GOT3 (cell line): Measurements from ENCODE around the gene CACNA1D.
A peak's percentile ranks its signal among the peaks of the same experiment; 100 is the strongest.

Experiments used
- DNase-seq: peaks from one replicate; lab custom pipeline; 2025; ENCODE audit warnings: mixed read lengths; lab: John Stamatoyannopoulos, UW

Gene CACNA1D

DNA sequence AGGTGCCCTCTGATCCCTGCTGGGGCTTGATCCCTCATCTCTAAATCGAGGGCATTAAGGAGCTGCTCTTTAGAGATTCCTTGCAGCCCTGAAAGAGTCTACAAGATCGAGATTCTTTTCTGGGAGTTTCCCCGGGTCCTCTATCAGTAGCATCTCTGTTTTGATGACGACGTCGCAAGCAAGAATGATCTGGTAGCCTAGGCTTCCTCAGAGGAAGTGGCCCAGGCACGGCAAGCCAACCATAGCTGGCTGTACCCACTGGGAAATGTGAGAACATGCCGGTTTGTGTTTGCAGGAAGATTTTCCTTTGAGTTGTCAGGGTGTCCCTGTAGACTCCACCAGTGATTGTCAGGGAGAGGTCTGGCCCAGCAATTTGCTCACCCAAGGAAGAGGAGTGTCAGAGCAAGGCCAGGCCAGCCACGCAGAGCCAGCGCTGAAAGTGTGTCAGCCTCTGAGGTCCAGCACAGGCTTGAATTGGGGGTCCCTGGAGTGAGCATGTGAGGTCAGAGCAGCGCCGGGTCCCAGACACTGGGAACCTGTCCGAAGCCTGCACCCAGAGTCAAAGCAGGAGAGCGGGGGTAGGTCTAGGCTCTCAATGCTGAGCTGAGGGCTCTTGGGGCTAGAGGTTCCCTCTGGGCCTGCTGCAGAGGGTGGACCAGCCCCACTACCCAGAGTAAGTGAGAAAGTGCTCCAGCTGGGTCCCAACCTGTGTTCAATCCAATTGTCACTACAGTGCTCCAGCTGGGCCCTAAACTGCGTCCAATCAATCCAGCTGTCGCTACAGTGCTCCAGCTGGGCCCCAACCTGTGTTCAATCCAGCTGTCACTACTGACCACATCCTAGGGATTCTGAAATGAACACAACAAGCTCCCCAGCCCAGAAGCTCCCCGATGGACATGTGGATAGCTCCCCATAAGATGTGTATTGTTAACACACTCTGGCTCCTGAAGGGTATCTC, 256.1 kb downstream of the CACNA1D start:
- DNase-seq = no peak

DNA sequence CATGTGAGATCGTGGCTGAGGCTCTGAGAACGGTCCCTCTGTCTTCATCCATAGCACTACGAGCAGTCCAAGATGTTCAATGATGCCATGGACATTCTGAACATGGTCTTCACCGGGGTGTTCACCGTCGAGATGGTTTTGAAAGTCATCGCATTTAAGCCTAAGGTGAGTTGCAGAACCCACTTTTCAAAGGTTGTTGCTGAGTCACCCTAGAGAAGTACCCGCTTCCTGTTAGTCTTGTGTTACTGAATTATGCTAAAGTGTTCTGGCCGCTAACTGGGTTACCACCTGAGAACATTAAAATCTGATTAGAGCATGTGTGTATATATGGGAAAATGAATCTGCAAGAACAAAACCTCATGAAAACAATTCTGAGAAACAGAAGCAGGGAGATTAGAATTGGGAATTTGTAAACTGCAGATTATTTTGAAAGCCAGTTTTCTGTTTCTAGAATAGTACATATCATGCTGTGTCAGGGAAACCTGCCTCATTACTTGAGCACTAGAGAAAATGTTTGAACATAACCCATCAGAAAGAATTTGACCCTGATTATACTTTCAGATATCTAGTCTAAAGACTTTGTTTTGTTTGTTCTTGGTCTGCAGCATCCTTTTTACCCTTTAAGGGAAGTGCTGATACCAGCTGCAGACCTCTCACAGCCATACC, 259.2 kb downstream of the CACNA1D start:
- DNase-seq = no peak

DNA sequence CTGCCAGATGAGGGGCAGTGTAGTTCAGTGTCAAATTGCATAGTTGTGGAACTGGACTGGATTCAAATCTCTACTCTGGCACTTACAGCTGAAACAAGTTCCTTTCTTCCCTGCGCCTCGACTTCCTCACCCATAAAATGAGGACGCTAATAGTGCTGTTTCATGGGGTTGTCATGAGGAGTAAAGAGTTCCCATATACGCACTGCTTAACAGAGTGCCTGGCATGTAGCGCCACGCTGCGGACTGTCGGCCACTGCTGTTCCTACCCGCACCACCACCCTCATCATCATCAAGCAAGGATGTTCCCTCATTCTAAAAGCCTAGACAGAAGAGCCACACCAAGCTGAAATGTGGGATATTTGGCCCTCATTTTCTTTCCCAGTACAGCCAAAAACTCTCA, 259.9 kb downstream of the CACNA1D start:
- no peak for DNase-seq

DNA sequence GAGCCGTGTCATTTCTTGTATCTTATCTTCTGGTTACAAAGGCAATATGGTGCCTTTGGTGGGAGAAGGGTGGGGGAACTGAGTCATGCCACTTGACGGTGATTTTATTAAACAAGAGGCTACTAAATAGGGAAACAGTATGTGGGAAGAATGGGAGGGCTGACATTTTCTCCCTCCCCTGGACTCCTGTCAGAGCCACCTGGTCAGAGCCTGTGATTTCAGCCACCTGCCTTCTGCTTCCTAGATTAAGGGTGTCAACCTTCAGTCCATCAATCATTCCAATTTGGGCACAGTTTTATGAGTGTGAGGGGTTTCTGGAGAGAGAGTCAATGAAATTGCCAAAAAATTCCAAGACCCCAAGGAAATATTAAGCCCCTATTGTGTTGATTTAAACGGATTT, 264.4 kb downstream of the CACNA1D start:
- DNase-seq = no peak

DNA sequence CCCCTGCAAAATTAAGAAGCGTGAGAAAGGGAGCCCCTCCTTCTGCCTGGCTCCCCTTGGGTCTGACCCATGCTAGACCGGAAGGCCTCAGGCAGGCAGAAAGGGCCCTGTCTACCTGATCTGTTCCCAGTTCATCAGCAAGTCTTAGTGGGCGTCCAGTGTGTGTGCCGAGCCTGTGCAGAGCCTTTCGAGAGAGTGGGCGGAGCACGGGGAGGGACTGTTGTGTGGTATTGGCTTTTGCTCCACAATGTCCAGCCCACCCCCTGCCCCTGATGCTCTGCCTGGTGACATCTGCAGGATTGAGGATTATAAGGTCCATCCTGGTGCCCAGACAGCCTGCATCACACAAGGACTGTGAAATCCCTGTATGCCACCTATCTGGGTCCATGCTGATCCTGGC, 268.9 kb downstream of the CACNA1D start:
- no peak for DNase-seq

DNA sequence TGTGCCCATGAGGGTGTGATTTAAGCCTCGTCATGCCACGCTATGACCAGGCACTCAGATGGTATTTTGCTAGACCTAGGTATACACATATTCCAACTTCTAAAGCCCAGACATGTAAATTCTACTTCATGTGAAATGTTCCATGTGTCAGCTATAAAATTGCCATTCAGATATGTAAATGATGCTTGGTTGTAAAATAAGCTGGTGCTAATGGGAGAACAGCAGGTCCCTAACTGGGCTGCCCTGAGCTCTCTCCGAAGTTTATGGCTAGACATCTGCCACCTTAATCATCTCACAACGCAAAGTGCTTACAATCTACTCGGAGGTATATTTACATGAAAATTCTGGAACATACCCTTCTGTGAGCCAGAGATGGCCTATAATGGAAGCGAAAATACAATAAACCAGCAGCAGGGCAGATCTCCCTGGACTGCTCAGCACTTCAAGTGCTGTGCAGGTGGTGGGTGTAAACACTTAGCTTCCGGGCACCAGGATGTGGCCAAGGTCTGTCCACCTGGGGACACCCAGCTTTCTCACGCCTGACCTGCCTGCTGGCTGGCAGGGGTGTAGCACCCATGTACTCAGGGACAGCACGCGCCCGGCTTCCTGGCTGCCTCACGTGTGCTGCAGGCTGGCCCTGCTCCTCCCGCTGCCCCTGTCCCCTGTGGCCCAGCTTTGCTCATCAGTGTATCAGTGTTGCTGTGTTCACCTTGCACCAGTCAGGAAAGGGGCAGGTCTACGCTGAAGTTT, 269.8 kb downstream of the CACNA1D start:
- DNase-seq = no peak

DNA sequence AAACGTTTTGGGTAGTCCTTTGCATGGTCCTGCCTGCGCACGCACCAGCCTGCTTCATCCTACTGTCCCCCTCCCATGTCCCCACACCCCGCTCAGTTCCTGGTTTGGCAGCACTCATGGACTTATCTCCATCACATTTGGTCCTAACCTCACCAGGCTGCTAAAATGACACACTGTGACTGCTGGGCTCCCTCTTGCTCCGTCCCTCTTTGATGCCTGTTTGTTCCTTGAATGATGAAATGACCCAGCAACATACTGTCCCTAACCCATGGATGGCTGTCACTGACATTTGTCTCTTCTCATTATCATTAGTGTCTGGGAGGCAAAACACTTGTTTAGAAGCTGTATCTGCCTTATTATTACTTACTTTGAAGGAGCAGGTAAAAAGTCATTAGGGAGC, 271.3 kb downstream of the CACNA1D start:
- no peak for DNase-seq

DNA sequence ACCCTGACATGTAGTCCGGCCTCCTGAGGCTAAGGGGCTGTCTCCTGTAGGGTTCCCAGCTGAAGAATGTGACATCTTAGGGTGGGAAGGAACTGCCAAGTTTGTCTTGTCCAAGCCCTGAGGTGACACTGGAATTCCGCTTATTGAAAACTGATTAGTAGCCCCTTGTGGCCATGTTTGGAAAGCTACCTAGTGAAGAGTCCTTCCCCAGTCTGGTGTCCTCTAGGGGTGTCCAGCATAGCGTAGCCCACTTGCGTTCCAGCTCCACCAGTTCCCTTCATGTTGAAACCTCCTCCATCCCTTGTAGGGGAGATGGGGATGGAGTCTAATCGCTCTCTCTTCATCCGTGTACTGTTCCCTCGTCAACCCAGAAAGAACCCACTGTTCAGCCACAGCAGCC, 272.3 kb downstream of the CACNA1D start:
- no peak for DNase-seq

DNA sequence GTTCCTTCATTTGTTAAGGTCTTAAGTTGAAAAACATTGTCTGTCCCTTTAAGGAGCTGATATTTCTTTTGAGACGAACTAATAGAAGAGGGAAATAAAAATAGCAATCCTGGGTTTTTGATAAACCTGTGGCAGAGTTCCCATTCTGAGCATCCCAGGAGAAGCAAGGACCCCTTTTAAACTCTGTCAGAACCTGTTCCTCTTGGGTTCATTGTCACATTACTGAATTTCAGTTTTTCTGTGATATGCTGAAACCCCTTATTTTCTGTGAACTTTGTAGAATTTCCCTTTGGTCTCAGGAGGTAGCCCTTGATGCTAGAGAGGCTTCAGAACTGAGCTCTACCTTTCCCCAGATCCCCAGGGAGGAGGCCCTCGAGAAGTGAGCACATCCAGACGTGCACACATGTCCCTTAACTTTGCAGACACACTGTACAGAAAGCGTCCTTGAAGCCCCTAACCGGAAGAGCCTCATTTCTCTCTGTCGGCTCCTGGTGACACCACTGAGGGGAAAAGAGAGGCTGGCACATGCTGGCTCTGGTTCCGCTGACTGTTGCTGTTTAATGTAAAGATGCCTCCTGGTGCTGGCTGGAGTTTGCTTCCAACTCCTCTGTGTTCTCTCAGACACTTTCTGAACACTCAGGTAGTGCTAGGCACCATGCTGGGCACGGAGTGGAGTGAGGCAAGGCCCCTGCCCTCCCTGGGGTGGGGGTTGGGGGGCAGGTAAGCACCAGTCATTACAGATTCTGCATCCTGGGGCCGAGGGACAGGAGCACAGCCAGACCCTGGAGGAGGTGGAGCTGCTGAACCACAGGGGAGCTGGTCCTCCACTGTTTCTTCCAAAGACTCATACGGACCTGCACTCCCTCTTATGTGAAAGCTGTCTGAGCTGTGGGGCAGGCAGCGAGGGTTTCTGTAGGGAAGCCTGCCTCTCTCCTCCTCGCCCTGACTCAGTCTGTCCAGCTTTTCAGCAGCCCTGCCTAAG, 274.4 kb downstream of the CACNA1D start:
- no peak for DNase-seq

DNA sequence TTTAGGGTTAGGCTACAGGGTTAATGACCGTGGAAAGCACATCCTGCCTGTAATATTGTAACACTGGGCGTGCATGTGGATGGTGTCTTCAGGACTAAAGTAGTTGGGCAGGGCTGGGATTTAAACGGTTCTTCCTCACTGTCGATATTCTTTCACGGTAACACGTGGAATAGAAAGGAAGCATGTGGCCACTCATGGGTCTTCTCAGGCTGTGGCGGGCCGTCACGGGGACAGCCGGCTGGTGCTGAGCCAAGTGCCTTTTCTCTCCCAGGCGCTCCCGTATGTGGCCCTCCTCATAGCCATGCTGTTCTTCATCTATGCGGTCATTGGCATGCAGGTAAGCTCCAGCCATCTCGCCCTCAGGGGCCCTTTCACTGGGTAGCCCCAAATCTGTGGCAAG, 278.2 kb downstream of the CACNA1D start:
- DNase-seq = no peak

DNA sequence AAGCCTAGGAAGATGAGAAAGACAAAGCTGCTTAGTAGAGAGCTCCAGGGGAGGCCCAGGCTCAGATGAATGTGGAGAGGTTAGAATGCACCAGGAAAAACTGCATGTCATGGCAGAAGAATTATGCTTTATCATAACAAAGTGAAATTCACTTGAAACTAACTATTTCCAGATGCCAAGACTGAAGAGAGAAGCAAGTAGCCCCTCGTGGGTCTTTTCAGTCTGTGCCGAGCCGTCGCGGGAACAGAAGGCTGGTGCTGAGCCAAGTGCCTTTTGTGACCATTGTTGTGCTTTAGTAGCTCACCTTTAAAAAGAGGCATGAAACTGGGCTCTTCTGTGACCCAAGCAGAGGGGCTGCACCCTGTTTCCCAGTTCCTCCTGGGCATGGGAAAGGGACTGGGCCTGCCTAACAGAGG, 278.6 kb downstream of the CACNA1D start:
- no peak for DNase-seq

DNA sequence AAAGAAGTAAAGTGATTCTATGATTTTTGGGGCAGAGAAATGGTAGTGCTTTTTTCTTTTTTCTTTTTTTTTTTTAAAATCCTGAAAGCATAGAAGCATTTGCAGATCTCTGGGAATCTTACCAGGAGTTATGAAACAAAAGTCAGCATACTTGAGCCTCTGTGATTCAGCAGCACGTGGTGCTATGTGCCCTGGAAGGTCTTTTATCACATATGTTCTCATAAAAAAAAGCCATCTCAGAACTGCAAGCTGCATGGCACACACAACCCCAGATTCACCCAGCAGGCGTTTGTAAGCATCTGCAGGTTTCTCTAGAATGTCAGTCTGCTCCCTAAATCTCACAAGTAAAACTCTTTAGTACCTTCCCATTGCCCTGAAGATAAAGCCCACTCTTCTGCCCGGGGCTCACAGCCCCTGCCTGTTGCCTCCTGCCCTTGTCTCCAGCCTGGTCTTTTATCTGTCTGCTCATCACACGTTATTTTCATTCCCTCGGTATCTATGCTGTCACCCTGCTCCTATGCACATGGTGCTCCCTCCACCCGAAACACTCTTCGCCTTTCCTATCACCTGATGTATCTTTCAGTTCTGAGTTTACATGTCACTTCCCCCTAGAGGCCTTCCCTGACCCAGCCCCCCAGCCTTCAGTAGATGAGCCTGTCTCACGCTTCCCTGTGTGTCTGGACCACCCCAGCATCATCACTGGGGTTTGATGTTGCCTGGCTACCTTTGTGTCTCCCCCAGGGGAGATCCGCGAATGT, 279.4 kb downstream of the CACNA1D start:
- DNase-seq = no peak

DNA sequence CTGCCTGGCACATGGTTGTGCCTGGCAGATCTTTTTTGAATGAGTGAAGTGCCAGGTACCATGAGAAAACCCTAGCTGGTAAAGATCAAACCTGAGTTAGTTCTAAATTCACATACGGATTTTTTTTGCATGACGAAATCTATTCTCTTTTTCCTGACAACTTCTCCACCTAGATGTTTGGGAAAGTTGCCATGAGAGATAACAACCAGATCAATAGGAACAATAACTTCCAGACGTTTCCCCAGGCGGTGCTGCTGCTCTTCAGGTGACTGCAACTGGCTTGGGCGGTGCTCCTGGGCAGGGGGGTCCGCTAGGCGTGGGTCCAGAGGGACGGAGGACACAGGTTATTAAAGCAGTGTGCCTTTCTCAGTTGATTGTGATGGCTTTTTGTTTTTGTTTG, 280.0 kb downstream of the CACNA1D start:
- DNase-seq = no peak

DNA sequence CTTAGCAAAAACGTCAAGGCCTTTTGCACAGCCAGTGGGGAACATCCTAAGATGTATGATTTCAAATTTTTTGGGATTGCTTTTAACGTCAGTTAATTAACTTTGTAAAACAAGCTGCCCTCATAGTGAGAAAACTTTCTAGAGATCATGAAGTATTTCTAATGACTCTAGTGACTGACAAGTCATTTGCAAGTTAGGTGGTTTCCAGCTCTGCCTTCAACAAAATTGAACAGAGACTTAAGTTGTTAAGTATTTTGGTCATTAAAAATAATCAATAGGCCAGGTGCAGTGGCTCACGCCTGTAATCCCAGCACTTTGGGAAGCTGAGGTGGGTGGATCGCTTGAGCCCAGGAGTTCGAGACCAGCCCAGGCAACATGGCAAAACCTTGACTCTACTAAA, 280.6 kb downstream of the CACNA1D start:
- no peak for DNase-seq

DNA sequence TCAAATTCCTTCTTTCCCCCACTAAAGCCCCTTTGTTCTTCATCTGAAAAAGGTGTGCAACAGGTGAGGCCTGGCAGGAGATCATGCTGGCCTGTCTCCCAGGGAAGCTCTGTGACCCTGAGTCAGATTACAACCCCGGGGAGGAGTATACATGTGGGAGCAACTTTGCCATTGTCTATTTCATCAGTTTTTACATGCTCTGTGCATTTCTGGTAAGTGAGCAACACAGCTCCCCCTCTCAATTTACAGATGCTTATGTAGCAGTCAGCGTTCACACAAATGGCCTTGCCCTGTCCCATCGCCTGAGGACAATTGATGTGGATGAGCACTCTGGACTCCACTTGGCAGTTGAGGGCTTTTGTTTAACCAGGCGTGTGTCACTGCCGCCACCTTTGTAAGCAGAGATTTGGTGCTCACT, 281.4 kb downstream of the CACNA1D start:
- DNase-seq = no peak

DNA sequence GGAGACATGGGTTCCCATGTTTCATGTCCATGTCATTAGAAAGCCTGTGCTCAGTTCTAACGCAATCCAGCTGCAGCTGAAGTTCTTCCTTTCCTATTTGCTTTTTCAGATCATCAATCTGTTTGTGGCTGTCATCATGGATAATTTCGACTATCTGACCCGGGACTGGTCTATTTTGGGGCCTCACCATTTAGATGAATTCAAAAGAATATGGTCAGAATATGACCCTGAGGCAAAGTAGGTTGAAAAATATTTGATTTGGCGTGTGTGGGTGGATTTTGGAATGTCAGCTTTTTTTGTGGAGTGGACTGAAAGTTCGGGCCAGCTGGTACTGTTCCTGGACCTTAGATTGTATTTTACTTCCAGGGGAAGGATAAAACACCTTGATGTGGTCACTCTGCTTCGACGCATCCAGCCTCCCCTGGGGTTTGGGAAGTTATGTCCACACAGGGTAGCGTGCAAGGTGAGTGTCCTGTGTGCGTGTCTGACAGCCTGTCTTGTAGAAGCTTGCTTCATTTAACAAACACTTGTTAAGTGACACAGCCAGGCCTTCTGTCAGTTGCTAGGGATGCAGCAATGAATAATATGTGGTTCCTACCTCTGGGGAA, 282.2 kb downstream of the CACNA1D start:
- peak; percentile 16 for DNase-seq

DNA sequence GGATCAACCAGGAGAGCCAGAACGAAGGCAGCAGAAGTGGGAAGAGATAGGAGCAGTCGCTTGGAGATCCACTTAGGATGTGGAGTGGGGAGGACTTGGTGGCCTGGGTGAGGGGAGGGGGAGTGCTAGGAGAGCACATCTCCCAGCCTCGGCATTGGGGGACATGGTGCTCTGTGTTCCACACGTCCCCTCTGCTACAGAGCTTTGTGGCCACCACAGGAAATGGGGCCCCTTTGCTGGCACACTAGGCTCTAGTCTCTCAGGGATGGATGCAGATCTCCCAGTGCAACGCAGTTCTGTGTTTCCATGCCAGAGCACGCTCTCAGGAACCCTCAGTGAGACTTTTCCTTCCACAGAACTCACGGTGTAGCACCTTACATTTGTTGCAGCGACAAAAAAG, 283.1 kb downstream of the CACNA1D start:
- DNase-seq = no peak

DNA sequence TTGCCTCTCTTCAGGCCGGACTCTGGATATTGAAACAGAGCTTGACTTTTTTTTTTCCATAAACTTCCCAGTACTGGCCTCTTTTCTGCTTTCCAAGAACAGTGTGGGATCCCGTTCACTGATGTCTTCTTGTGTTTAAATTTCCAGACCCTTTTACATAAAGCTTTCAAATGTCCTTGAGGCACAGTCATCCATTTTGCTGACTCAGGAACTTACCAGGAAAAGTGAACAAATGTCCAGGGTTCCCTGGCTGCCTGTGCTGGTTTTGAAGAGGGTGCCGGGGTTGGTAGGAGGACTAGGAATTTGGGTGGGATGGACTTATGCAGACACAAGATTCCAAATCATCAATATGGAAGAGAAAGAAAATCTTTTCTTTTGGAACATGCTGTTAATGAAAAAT, 283.7 kb downstream of the CACNA1D start:
- DNase-seq = no peak

DNA sequence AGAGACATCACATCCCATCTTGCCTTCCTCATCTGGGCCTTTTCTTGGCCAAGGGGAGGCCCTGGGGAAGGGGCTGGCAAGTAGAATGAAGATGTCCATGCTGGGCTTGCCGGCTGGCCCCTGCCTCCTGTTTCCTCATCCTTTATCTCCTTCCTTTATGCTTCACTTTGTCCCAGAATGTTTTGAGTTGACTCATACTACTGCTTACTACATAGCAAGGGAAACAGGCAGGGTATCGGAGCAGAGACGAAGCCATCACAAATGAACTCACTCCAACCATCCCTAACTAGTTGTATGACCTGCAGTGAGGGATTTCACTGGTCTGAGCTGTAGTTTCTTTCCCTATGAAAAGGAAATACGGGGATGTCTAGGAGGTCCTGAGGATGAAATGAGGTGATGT, 285.8 kb downstream of the CACNA1D start:
- DNase-seq = no peak

DNA sequence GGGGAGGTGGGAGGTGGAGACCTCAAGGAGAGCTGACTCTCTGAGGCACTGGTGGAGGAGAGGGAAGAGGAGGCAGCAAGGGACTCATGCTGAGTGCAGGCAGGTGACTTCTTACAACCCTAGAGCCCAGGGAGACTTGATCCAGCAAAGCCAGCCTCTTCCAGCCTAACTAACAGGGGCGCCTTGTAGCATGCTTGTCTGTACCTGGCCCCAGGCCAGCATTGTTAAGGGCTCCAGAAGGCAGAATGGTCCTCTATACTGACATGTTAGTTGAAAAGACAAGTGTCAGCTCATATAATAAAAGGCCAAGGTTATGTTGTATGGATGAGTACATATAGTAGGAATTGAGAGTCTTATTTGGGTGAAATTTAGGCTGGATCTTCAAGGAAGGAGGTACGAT, 286.4 kb downstream of the CACNA1D start:
- no peak for DNase-seq
